Epithelial cell of prostate (primary cell): ENCODE measurements around the gene TM9SF1.
A peak's percentile ranks its signal among the peaks of the same experiment; 100 is the strongest.
"Not testable (repeated sequence)": the region's sequence is repeated elsewhere in the genome, so short reads cannot be mapped to it uniquely, and the experiment has no call there.

ENCODE experiments used
- DNase-seq: peaks from one replicate; pipeline ENCODE4 v3.0.0-alpha.2; 2011; ENCODE audit warnings: low read depth, low spot score
- H3K27ac ChIP-seq: fragments of 450-650 bp; 2 replicates; pipeline ENCODE4 v1.5.1; 2017; ENCODE audit warnings: mild to moderate bottlenecking

Gene TM9SF1

GRCh38 chr14:24202538-24202937 is 7.3 kb upstream of the TM9SF1 start:
- DNase-seq, H3K27ac ChIP-seq: not testable (repeated sequence)

- no peak for DNase-seq
- no peak overlapping the region for H3K27ac ChIP-seq
Observed at GRCh38 chr14:24198814-24199524, 3.7 kb upstream of the TM9SF1 start.

- no peak overlapping the region for H3K27ac ChIP-seq
- no peak for DNase-seq
Observed at GRCh38 chr14:24197056-24197450, 1.8 kb upstream of the TM9SF1 start.

DNA sequence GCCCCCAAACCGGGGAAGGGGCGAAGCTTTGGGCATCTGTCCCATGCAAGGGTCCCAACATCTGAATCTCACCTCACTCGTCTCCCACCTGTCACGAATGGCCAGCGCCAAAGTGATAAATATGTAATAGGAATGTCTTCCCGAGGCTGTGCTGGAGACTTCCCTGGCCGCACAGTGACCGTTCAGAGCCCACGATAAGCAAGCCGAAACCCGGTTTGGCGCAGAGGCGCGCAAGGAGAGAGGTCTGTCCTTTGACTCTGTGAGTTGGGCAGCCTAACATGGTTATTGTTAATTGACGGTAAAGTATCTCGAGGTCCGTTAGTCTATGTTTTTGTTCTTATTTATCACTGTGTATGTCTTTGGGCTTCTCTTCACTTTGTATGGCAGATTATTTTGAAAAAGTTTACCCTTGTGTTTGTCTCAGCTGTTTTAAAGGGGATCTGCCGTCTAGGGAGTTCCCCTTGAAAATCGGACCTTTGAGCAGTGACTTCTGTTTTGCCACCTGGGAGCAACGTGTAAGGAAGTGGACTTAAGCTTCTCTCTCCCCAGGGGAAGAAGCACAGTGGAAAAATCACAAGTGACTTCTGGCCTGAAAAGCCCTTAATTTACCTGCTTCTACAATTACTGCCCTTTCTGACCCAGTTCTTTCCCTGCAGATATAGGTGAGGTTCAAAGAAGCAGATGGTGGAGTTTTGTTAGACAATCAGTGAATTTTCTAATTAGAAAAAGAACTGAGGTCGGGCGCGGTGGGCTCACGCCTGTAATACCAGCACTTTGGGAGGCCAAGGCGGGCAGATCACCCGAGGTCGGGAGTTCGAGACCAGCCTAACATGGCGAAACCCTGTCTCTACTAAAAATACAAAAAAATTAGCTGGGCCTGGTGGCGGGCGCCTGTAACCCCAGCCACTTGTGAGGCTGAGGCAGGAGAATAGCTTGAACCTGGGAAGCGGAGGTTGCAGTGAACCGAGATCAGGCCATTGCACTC is 1.1 kb upstream of the TM9SF1 start:
- no peak for DNase-seq
- peak overlapping the region; percentile 80 for H3K27ac ChIP-seq

DNA sequence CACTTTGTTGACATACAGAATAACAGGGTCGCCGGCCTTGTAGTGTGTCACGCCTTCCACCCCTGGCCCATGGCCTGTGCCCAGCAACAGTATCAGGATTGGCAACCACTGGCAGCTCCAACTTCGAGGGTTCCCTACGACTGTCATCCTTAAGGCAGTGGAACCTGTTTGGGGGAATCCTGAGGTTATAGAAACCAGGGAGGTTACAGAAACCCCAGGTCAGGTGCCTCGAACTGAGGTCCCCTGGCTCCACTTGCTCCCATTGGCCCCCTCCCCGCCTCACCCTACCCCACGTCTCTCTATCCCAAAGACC is 412 bp downstream of the TM9SF1 start:
- peak overlapping the region; percentile 80 for H3K27ac ChIP-seq
- no peak for DNase-seq

- DNase-seq = no peak
- no peak overlapping the region for H3K27ac ChIP-seq
Observed at GRCh38 chr14:24194186-24194872, 912 bp downstream of the TM9SF1 start.

DNA sequence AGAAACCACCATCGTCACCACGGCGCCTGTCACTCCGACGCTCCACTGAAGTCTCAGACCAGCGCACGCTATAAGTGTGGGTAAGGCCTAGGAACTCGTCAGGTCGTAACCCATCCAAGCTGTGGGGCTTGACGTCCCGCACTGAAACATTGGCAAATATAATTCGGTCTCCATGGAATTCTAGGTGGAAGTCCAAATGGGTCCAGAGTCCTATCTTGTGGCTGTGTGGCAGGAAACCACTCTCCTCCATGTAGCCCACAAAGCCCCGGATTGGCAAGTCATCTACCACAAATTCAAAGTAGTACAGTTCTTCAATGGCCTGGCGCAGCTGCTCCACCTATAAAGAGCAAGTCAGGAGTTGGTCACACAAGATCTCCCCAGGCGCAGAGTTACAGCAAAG is 2.3 kb downstream of the TM9SF1 start:
- DNase-seq = no peak
- H3K27ac ChIP-seq = no peak overlapping the region

GRCh38 chr14:24190416-24190815 is 4.8 kb downstream of the TM9SF1 start:
- no peak overlapping the region for H3K27ac ChIP-seq
- DNase-seq = no peak

DNA sequence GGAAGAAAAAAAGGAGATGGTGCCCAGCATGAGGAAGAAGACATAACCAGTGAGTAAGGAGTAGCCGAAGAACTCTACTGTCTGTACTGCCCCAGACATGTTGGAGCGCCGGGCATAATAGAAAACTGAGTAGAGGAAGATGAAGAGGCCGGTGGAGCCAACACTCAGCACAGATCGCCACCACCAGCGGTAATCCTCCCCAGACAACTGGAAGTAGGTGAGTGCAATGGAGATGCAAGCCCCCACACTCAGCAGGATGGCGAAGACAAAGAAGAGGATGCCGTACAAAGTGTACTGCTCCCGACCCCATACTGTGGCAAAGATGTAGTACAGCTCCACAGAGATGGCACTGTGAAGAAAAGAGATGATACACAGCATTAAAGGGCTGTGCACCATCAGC is 5.8 kb downstream of the TM9SF1 start:
- no peak for DNase-seq

GRCh38 chr14:24189059-24189375 is 6.2 kb downstream of the TM9SF1 start:
- peak overlapping the region; percentile 52 for H3K27ac ChIP-seq
- no peak for DNase-seq

More for the DNA sequence above, 5.8 kb downstream of the TM9SF1 start:
- peak overlapping the region; percentile 52 for H3K27ac ChIP-seq

DNA sequence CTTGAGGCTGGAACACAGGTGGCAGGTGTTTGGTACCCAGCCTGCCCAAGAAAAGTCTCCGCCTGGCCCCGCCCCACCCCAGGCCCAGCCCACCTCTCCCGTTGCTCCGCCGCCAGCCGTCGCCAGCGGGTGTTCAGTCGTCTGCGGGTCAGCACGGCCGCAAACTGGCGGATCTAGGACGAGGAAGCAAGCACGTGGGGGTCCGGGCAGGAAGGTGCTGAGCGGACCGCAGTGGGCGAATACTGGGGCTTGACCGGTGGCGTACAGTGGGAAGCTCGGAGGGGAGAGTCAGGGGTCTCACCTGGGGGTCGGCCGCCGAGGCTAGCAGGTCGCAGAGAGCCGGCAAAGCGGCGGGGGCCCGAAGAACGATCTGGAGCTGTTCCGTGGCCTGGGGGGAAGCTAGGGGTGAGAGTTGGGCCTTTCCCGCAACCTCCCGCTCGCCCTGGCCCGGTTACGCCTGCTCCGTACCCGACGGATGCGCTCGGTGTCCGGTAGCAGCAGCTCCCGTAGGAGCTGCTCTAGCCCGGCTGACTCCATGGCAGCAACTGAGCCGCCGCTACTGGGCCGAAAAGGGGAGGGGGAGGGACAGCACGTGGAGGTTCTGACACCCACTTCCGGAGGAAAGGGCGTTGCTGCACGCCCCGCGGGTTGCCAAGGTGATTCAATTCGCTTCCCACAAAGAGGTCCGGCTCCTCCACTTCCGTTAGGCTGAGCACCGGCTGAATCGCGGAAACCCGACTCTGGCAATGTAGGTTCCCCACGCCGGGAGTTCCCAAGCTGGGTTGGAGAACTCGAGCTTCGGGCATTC is 6.8 kb downstream of the TM9SF1 start, which contains the start of gene IPO4:
Gene IPO4, minus strand, starts transcription at position 566 of the 808 bp plus-strand sequence. Its CDS starts 29 bp downstream, at position 537.
- DNase-seq = peak; percentile 91

DNA sequence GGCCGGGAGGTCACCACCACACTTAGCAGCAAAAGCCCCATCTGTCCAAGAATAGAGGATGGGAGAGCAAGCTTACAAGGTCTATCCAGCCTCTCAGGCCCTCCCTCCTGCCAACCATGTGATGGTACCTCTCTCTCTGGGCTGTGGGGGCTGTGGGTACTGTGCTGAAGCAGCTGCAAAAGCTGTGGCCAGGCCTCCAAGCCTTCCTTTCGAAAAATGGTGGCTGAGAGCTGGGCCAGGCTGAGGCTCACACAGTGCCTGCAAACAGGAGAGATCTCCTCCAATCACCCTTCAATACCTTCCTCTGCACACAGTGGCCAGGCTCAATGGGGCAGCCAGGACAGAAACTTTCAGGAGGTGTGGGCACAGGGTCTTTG is 7.7 kb downstream of the TM9SF1 start:
- no peak for DNase-seq
- H3K27ac ChIP-seq = no peak overlapping the region

More for the DNA sequence above, 6.8 kb downstream of the TM9SF1 start, which contains the start of gene IPO4:
- H3K27ac ChIP-seq = peak within 1 kb of the TSS; percentile 52

- DNase-seq = no peak
- H3K27ac ChIP-seq = no peak overlapping the region
Observed at GRCh38 chr14:24186831-24187538, 8.3 kb downstream of the TM9SF1 start.

GRCh38 chr14:24185741-24186140 is 9.5 kb downstream of the TM9SF1 start:
- H3K27ac ChIP-seq = no peak overlapping the region
- no peak for DNase-seq

GRCh38 chr14:24185026-24185425 is 10.2 kb downstream of the TM9SF1 start:
- no peak for DNase-seq
- no peak overlapping the region for H3K27ac ChIP-seq

- H3K27ac ChIP-seq = no peak overlapping the region
- no peak for DNase-seq
Observed at GRCh38 chr14:24184104-24184970, 10.9 kb downstream of the TM9SF1 start.

- DNase-seq = no peak
- no peak overlapping the region for H3K27ac ChIP-seq
Observed at GRCh38 chr14:24183014-24183481, 12.2 kb downstream of the TM9SF1 start.

DNA sequence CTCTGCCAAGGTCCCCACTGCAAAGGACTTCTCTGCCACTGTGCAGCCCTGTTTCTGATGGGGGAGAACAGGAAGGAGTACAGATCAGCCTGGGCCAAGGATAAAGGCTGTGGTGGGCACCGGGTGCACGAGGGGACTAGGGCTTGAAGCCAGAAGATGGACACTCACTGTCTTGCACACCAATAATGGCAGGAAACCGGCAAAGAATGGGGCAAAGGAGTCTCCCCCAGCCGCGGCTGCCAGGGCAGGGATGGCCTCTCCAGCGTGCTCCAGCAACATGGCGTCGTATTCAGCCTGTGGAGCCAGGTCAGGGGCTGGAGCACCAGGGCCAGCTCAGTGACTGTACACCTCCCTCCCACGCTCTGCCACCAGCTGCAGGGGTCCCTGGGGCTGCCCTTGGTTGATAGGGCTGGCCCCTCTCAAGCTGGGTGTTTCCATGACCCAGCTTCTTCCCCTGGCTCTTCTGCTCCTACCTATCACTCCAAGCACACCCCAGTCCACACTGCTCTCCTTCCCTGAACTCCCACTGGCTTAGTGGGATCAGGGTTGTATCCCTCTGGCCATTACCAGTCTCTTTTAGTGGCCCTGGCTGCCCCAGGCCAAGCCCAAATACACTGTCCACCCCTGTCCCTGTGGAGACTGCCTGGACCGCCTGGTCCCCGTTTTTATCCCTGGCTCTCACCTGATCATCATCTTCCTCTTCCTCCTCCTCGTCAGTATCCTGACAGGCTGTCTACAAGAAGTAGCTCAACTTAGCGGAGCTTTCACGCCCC is 12.9 kb downstream of the TM9SF1 start:
- no peak overlapping the region for H3K27ac ChIP-seq
- DNase-seq = no peak
